Esophagus (tissue), 2 donors: ENCODE results near the gene TRIM8. TPM values are rescaled to one million over a fixed set of nuclear protein-coding genes. Genes with fewer than 3 reads are reported as not detected.

Source experiments
- H3K27ac ChIP-seq, 2 donors: one replicate each; pipeline ENCODE4 v1.5.1; 2013; ENCODE audit warnings: low read depth in 2 of 2, mild to moderate bottlenecking in 2 of 2, inconsistent platforms in 1 of 2, low read length in 1 of 2, moderate library complexity in 1 of 2
- H3K27me3 ChIP-seq, 2 donors: one replicate each; pipeline ENCODE4 v1.6.1; 2013; ENCODE audit warnings: low read length in 2 of 2, control low read depth in 1 of 2, mild to moderate bottlenecking in 1 of 2; ENCODE audit not compliant: insufficient read depth in 2 of 2, control insufficient read depth in 1 of 2
- H3K36me3 ChIP-seq, 2 donors: one replicate each; pipeline ENCODE4 v1.6.1; 2013; ENCODE audit warnings: low read length in 1 of 2; ENCODE audit not compliant: control insufficient read depth in 2 of 2, insufficient read depth in 2 of 2
- H3K4me1 ChIP-seq, 2 donors: one replicate each; pipeline ENCODE4 v1.6.1; 2013; ENCODE audit warnings: low read length in 1 of 2; ENCODE audit not compliant: control insufficient read depth in 2 of 2, insufficient read depth in 2 of 2
- H3K4me3 ChIP-seq, 2 donors: one replicate each; pipeline ENCODE4 v1.5.1; 2013; ENCODE audit warnings: low read length in 2 of 2, mild to moderate bottlenecking in 2 of 2, low read depth in 1 of 2, moderate library complexity in 1 of 2
- H3K9me3 ChIP-seq, 2 donors: one replicate each; pipeline ENCODE4 v1.6.1; 2013; ENCODE audit warnings: mild to moderate bottlenecking in 2 of 2, low read depth in 1 of 2, low read length in 1 of 2, moderate library complexity in 1 of 2; ENCODE audit not compliant: control insufficient read depth in 2 of 2, insufficient read depth in 1 of 2
- WGBS, 2 donors: extraction: QIAGEN DNeasy Blood & Tissue Kit; methylation state at CpG; one replicate each; pipeline ENCODE4 v1.1.7; 2013; 5-methylcytosine and 5-hydroxymethylcytosine counted together
- polyA plus RNA-seq, 2 donors: library from polyadenylated mRNA; stranded (reverse); fragments of 200-250 nt; gene quantifications; one replicate each; pipeline ENCODE4 v1.2.3, GENCODE V29; 2013
- donor health status: healthy with polysubstance abuse.
- donor health status: Bipolar disorder and iron deficiency.

The TRIM8 gene
- polyA plus RNA-seq, 2 donors: 26.4 to 33.3 TPM

- H3K36me3 ChIP-seq: peaks cover 0 to 12% of the 10 kb centered on the region in 2 donors
- 79 to 89% methylated on average over 6 of the region's 6 CpGs for WGBS, 2 donors
- H3K4me1 ChIP-seq: peaks cover 5 to 19% of the 10 kb centered on the region in 2 donors
- H3K9me3 ChIP-seq: no peaks in the 10 kb centered on the region
- no peak overlapping the region for H3K27ac ChIP-seq
- H3K4me3 ChIP-seq: no peak overlapping the region
- no peaks in the 10 kb centered on the region for H3K27me3 ChIP-seq
Measured at GRCh38 chr10:102630663-102631062, 13.6 kb upstream of the TRIM8 start.

- Histone ChIP-seq H3K36me3 (peaks cover 0 to 12% of the 10 kb centered on the region in 2 donors), H3K27ac (peak overlapping the region in 1 of 2 donors; percentile 13), H3K4me3 (no peak overlapping the region), H3K9me3 (no peaks in the 10 kb centered on the region), H3K27me3 (no peaks in the 10 kb centered on the region), H3K4me1 (peaks cover 5 to 15% of the 10 kb centered on the region in 2 donors)
- 90 to 93% methylated on average over 10 of the region's 10 CpGs for WGBS, 2 donors
Measured at GRCh38 chr10:102631525-102632393, 12.5 kb upstream of the TRIM8 start.

GRCh38 chr10:102632394-102633111 is 11.7 kb upstream of the TRIM8 start:
- 41 to 46% methylated on average over 5 of the region's 5 CpGs for WGBS, 2 donors
- peak overlapping the region in 1 of 2 donors; percentile 11 for H3K27ac ChIP-seq

GRCh38 chr10:102633287-102633686 is 11.0 kb upstream of the TRIM8 start:
- Histone ChIP-seq H3K9me3 (no peaks in the 10 kb centered on the region), H3K4me1 (peaks cover 3 to 6% of the 10 kb centered on the region in 2 donors), H3K27ac (peak overlapping the region; percentile 24 to 45), H3K36me3 (peaks cover 0 to 12% of the 10 kb centered on the region in 2 donors), H3K27me3 (no peaks in the 10 kb centered on the region), H3K4me3 (no peak overlapping the region)
- 27 to 34% methylated on average over 6 of the region's 6 CpGs for WGBS, 2 donors

More at GRCh38 chr10:102632394-102633111, 11.7 kb upstream of the TRIM8 start:
- Histone ChIP-seq H3K36me3 (peaks cover 0 to 12% of the 10 kb centered on the region in 2 donors), H3K4me3 (no peak overlapping the region), H3K27me3 (no peaks in the 10 kb centered on the region), H3K9me3 (no peaks in the 10 kb centered on the region), H3K4me1 (peaks cover 3 to 10% of the 10 kb centered on the region in 2 donors)

- Histone ChIP-seq H3K9me3 (no peaks in the 10 kb centered on the region), H3K27ac (peak overlapping the region; percentile 24 to 45), H3K4me3 (no peak overlapping the region), H3K36me3 (peaks cover 0 to 12% of the 10 kb centered on the region in 2 donors), H3K4me1 (peaks cover 3 to 6% of the 10 kb centered on the region in 2 donors), H3K27me3 (no peaks in the 10 kb centered on the region)
- 70 to 75% methylated on average over 3 to 5 of the region's 5 CpGs for WGBS, 2 donors
Measured at GRCh38 chr10:102633848-102634247, 10.4 kb upstream of the TRIM8 start.

- Histone ChIP-seq H3K4me1 (peaks cover 3 to 6% of the 10 kb centered on the region in 2 donors), H3K36me3 (peaks cover 0 to 12% of the 10 kb centered on the region in 2 donors), H3K27me3 (no peaks in the 10 kb centered on the region), H3K9me3 (no peaks in the 10 kb centered on the region), H3K27ac (peak overlapping the region; percentile 17 to 48), H3K4me3 (no peak overlapping the region)
- WGBS, 2 donors: 48 to 59% methylated on average over 4 of the region's 4 CpGs
Measured at GRCh38 chr10:102634686-102635085, 9.6 kb upstream of the TRIM8 start.

GRCh38 chr10:102635377-102635776 is 8.9 kb upstream of the TRIM8 start:
- H3K4me1 ChIP-seq: peaks cover 3 to 6% of the 10 kb centered on the region in 2 donors
- no peaks in the 10 kb centered on the region for H3K27me3 ChIP-seq
- peaks cover 0 to 7% of the 10 kb centered on the region in 2 donors for H3K36me3 ChIP-seq
- peak overlapping the region in 1 of 2 donors; percentile 17 for H3K27ac ChIP-seq
- H3K9me3 ChIP-seq: no peaks in the 10 kb centered on the region
- WGBS, 2 donors: 52 to 60% methylated on average over 4 of the region's 4 CpGs
- H3K4me3 ChIP-seq: no peak overlapping the region

- Histone ChIP-seq H3K27me3 (no peaks in the 10 kb centered on the region), H3K4me1 (peaks cover 0 to 4% of the 10 kb centered on the region in 2 donors), H3K9me3 (no peaks in the 10 kb centered on the region), H3K36me3 (no peaks in the 10 kb centered on the region), H3K4me3 (no peak overlapping the region), H3K27ac (no peak overlapping the region)
- 38 to 39% methylated on average over 2 of the region's 2 CpGs for WGBS, 2 donors
Measured at GRCh38 chr10:102639537-102639936, 4.7 kb upstream of the TRIM8 start.

- no peaks in the 10 kb centered on the region for H3K9me3 ChIP-seq
- H3K27me3 ChIP-seq: no peaks in the 10 kb centered on the region
- peaks cover 0 to 3% of the 10 kb centered on the region in 2 donors for H3K4me1 ChIP-seq
- no peaks in the 10 kb centered on the region for H3K36me3 ChIP-seq
- peak overlapping the region in 1 of 2 donors; percentile 73 for H3K4me3 ChIP-seq
- H3K27ac ChIP-seq: peak overlapping the region in 1 of 2 donors; percentile 90
- 17 to 25% methylated on average over 7 of the region's 7 CpGs for WGBS, 2 donors
Measured at GRCh38 chr10:102641402-102641801, 2.9 kb upstream of the TRIM8 start.
